ENCODE measurements around the gene BDKRB2. TPM values are rescaled to one million over a fixed set of nuclear protein-coding genes. Genes with fewer than 3 reads are reported as not detected.

BDKRB2 gene
- total RNA-seq, 1 experiment from 2014 or later: 0.49 TPM

DNA sequence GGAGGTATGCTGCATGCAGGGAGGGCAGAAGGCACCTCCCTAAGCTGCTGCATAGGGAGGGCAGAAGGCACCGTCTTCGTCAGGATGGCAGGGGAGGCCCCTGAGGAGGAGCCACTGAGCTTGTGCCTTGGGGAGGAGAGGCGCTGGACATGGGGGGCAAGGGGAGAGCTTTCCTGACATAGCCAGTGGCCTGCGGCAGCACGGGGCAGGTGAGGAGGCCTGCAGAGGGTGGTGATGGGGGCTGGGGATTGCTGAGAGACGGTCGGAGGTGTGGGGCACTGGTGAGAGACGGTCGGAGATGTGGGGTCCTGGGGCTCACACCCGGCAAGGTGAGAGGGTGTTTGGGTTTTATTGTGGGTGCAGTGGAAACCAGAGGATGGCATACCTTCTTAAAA is 10.4 kb upstream of the BDKRB2 start:
- Histone ChIP-seq H3K27me3 (ENCODE audit: insufficient read depth, low read length) (no peaks in the 10 kb centered on the region), H3K9me3 (ENCODE audit: control insufficient read depth in 1 of 2, insufficient read depth in 1 of 2, low read depth in 1 of 2, low read length in 2 of 2) (no peaks in the 10 kb centered on the region), H3K4me2 (ENCODE audit: low read length) (no peak overlapping the region), H3K9me2 (ENCODE audit: insufficient read depth) (no peaks in the 10 kb centered on the region), H3K36me3 (ENCODE audit: control insufficient read depth in 1 of 2, insufficient read depth in 2 of 2, low read length in 2 of 2) (no peaks in the 10 kb centered on the region), H4K20me1 (ENCODE audit: insufficient read depth) (no peaks in the 10 kb centered on the region), H3K79me2 (ENCODE audit: insufficient read depth, low read length) (no peaks in the 10 kb centered on the region), H3K27ac (ENCODE audit: low read depth, low read length) (no peak overlapping the region), H2AFZ (ENCODE audit: low read depth, low read length, poor library complexity, severe bottlenecking) (no peak overlapping the region), H3K9ac (ENCODE audit: low read length) (no peak overlapping the region), H3K4me3 (replicated peaks in 1 of 2; ENCODE audit: low read depth in 1 of 2, low read length in 2 of 2) (no peak overlapping the region), H3K4me1 (ENCODE audit: control insufficient read depth in 1 of 2, insufficient read depth in 2 of 2, low read length in 2 of 2) (no peaks in the 10 kb centered on the region; a peak in 1 of 4 replicates)
- TF ChIP-seq, protein P1, sequence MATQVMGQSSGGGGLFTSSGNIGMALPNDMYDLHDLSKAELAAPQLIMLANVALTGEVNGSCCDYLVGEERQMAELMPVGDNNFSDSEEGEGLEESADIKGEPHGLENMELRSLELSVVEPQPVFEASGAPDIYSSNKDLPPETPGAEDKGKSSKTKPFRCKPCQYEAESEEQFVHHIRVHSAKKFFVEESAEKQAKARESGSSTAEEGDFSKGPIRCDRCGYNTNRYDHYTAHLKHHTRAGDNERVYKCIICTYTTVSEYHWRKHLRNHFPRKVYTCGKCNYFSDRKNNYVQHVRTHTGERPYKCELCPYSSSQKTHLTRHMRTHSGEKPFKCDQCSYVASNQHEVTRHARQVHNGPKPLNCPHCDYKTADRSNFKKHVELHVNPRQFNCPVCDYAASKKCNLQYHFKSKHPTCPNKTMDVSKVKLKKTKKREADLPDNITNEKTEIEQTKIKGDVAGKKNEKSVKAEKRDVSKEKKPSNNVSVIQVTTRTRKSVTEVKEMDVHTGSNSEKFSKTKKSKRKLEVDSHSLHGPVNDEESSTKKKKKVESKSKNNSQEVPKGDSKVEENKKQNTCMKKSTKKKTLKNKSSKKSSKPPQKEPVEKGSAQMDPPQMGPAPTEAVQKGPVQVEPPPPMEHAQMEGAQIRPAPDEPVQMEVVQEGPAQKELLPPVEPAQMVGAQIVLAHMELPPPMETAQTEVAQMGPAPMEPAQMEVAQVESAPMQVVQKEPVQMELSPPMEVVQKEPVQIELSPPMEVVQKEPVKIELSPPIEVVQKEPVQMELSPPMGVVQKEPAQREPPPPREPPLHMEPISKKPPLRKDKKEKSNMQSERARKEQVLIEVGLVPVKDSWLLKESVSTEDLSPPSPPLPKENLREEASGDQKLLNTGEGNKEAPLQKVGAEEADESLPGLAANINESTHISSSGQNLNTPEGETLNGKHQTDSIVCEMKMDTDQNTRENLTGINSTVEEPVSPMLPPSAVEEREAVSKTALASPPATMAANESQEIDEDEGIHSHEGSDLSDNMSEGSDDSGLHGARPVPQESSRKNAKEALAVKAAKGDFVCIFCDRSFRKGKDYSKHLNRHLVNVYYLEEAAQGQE (IDR thresholded peaks at IDR 0.05; ENCODE audit: low read depth): no peak
- no peak for TF ChIP-seq RAD21 (IDR thresholded peaks at IDR 0.05; ENCODE audit: low read depth)
- TF ChIP-seq YY1 (IDR thresholded peaks at IDR 0.05; ENCODE audit: extremely low read depth, insufficient replicate concordance, low read depth, low read length): no peak
- TF ChIP-seq ZNF274 (IDR thresholded peaks at IDR 0.05; ENCODE audit: low read depth, low read length): no peak
- no peak for TF ChIP-seq ELF1 (IDR thresholded peaks at IDR 0.05; ENCODE audit: borderline replicate concordance, low read depth)
- no peak for TF ChIP-seq CEBPB (IDR thresholded peaks at IDR 0.05; ENCODE audit: low read depth)
- TF ChIP-seq EGR1 (IDR thresholded peaks at IDR 0.05; ENCODE audit: low read depth): no peak
- TF ChIP-seq FOSL1 (IDR thresholded peaks at IDR 0.05; ENCODE audit: low read depth): no peak
- no peak for TF ChIP-seq JUND (IDR thresholded peaks at IDR 0.05)
- TF ChIP-seq, protein P2, sequence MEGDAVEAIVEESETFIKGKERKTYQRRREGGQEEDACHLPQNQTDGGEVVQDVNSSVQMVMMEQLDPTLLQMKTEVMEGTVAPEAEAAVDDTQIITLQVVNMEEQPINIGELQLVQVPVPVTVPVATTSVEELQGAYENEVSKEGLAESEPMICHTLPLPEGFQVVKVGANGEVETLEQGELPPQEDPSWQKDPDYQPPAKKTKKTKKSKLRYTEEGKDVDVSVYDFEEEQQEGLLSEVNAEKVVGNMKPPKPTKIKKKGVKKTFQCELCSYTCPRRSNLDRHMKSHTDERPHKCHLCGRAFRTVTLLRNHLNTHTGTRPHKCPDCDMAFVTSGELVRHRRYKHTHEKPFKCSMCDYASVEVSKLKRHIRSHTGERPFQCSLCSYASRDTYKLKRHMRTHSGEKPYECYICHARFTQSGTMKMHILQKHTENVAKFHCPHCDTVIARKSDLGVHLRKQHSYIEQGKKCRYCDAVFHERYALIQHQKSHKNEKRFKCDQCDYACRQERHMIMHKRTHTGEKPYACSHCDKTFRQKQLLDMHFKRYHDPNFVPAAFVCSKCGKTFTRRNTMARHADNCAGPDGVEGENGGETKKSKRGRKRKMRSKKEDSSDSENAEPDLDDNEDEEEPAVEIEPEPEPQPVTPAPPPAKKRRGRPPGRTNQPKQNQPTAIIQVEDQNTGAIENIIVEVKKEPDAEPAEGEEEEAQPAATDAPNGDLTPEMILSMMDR (IDR thresholded peaks at IDR 0.05 in 2 of 3, conservative IDR thresholded peaks at IDR 0.05 in 1 of 3; ENCODE audit: borderline replicate concordance in 1 of 3, insufficient read depth in 1 of 3, low read depth in 2 of 3, low read length in 2 of 3): no peak
- TF ChIP-seq, protein P3, sequence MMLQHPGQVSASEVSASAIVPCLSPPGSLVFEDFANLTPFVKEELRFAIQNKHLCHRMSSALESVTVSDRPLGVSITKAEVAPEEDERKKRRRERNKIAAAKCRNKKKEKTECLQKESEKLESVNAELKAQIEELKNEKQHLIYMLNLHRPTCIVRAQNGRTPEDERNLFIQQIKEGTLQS (IDR thresholded peaks at IDR 0.05): no peak
- TF ChIP-seq POLR2A (IDR thresholded peaks at IDR 0.05; ENCODE audit: borderline replicate concordance, extremely low read depth, insufficient read depth, insufficient read length): no peak
- TF ChIP-seq, protein P4, sequence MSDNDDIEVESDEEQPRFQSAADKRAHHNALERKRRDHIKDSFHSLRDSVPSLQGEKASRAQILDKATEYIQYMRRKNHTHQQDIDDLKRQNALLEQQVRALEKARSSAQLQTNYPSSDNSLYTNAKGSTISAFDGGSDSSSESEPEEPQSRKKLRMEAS (IDR thresholded peaks at IDR 0.05): no peak
- no peak for TF ChIP-seq SIN3A (IDR thresholded peaks at IDR 0.05; ENCODE audit: low read depth)
- TF ChIP-seq SP1 (IDR thresholded peaks at IDR 0.05; ENCODE audit: low read depth): no peak
- TF ChIP-seq ZFX (IDR thresholded peaks at IDR 0.05): no peak
- TF ChIP-seq, protein P5, sequence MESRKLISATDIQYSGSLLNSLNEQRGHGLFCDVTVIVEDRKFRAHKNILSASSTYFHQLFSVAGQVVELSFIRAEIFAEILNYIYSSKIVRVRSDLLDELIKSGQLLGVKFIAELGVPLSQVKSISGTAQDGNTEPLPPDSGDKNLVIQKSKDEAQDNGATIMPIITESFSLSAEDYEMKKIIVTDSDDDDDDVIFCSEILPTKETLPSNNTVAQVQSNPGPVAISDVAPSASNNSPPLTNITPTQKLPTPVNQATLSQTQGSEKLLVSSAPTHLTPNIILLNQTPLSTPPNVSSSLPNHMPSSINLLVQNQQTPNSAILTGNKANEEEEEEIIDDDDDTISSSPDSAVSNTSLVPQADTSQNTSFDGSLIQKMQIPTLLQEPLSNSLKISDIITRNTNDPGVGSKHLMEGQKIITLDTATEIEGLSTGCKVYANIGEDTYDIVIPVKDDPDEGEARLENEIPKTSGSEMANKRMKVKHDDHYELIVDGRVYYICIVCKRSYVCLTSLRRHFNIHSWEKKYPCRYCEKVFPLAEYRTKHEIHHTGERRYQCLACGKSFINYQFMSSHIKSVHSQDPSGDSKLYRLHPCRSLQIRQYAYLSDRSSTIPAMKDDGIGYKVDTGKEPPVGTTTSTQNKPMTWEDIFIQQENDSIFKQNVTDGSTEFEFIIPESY (IDR thresholded peaks at IDR 0.05; ENCODE audit: extremely low read depth, insufficient replicate concordance, low read length): no peak
- CTCF ChIA-PET: no interaction called here
- POLR2A ChIA-PET: no interaction called here
- intact Hi-C loops (cut with micrococcal nuclease): no loop called here
- no peak for DNase-seq (ENCODE audit: low read depth, low spot score)
- ATAC-seq: no peak
- RAD21 ChIA-PET (ENCODE audit: low non-redundant PET in 1 of 2, low total read pairs in 2 of 2, uncharacterized antibody in 2 of 2, unreplicated experiment in 2 of 2): no interaction called here
- no TSS peak for BruUV-seq (replicated peaks)

Measured in HCT116 (cell line).